NCI-H2107 treated with DMSO at 0.1 percent for 48 hours (cell line): ENCODE data around the gene COL1A1.

ENCODE experiments used
- DNase-seq: peaks from one replicate; lab custom pipeline; 2025; ENCODE audit not compliant: unreplicated experiment; lab: John Stamatoyannopoulos, UW

Gene COL1A1

DNA sequence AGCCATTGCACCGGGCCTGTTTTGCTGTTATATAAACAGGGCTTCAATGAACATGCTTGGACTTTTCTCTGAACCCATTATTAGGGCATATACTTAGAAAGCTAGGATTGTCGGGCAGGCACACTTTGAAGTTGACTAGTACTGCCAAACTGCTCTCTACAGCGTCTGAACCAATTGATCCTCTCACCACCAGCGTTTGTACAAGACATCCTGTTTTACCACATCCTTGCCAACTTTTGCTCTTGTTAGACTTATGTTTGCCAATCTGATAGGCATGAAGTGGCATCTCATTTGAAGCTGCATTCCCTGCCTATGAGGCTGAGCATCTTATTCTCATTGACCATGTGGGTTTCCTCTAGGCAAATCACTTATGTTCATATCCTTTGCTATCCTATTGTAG lies 43.5 kb downstream of the COL1A1 start:
- no peak for DNase-seq

DNA sequence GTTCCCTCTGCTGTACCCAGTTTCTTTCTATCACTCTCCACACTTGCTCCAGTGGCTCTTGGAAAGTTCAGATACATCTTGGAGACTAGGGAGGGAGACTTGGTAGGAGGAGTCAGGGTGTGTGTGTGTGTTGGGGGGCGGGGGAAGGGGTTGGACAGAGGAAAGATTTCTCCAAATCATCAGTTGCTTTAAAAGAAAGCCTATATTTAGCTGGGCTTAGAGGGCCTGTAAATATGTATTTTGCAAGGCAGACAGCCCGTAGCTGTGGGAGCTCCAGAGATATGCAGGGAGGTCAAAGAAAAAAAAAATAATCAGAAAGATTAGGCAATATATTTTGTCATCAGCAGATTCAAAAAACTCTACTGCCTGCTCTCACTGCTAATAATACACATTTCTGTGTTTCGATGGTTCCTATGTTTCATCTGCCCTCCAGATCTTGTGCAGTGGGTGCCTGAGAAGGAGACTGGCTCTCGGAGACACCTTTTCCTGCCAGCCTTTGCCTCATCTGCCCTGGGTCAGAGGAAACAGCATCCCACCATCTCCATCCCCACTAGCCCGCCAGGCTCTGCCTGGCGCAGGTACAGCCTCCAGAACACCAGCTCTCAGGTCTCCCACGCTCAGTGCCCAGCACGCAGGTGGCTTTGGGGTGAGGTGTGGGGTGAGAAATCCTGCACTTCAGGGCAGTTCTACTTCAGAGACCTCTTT lies 46.2 kb downstream of the COL1A1 start:
- DNase-seq: no peak

DNA sequence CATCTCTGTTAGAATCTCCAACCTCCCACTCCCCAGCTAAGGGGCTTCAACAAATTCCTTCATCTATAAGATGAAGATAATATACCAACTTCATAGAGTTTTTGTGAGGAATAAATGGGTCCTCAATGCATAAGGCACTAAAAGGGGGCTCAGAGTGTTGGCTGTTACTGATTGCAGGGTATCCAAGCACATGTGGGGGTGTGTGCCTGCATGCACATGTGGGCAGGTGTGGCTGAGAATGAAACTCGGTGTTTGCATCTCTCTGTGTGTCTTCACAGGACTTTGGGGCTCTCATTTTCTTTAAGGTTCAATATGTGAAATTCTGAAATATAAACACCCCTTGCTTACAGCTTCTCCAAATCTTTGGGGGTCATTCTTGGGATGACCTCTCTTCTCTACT lies 46.8 kb downstream of the COL1A1 start:
- DNase-seq: no peak

DNA sequence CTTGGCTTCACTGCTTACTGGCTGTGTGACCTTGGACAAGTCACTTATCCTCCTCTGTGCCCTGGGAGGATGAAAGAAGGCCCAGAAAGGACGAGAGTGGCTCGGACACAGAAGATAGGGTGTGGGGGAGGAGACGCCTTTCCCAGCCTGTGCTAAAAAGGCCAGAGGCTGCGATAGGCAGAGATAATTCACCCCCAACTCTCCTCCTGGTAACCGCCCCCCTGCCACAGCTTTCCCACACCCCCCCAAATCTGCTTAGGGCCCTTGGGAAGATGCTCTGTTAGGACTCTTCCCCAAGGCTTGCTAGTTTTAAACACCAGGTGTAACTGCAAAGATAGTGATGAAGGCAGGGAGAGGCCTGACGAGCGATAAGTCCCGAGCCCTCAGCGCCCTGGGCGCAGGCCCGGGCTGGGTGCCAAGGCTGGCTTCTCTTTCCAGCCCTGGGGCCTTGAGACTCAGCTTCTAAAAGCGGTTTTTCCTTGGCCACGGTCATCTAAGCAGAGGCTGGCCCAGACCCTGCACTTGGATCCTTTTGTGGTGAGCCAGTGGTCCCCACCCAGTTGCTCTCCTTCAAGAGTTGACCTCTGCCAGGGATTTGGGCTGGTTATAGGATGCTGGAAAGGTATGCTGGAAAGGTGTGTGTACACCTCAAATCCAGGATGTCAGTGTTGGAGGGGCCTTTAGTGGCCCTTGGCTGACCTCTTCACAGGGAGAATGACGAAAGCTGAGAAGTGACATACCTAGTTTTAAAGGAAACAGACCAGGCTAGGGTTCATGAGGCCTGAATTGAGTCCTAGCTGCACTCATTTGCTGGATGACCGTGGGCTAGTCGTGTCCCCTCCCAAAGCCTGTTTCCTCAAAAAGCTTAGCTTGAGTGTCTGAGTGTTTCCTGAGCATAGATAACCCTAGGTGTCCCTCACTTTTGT lies 47.5 kb downstream of the COL1A1 start:
- no peak for DNase-seq

DNA sequence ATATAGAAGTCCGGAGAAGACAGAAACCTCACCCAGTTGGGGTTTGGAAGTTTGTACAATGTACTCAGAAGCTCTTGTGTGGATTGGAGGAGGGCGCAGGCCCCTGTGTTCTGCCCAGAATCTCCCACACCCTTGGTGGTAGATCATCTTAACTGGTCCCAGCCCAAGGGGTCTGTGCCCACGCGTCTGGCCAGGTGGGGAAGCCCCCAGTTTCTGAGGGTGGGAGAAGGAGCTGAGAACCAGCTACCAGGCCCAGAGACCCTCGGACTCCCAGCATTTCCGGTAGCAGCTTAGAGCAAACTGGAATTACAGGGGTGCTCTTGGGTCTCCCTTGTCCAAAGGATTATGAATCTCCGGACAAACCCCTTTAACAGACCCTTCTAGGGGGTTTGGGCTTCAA lies 48.7 kb downstream of the COL1A1 start:
- DNase-seq: no peak

DNA sequence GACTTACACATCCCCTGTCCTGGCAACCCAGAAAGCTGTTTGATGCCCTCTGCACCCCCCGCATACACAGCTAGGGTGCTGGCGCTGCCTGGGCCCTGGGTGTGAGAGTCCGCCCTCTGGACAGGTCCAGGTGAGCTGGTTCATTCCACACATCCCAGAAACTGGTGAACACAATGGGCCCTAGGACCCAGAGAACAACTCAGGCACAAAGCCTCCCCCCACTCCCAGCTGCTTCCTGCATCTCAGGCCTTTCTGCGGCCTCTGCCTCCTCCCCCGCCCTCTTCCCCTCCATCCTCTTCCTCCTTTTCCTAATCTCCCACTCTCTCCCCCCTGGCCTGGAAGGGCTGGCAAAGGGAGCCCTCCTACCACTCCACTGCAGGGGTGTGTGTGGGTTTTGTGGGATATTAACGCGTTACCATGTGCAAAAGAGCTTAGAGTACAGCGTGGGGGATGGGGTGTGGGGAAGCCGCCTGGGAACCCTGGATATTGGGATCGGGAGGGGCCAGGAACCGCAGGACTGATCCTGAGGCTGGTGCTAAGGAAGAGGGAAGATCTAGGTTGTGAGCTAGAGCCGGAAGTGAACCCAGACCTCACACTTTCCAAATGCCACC lies 49.4 kb downstream of the COL1A1 start:
- peak; percentile 71 for DNase-seq

DNA sequence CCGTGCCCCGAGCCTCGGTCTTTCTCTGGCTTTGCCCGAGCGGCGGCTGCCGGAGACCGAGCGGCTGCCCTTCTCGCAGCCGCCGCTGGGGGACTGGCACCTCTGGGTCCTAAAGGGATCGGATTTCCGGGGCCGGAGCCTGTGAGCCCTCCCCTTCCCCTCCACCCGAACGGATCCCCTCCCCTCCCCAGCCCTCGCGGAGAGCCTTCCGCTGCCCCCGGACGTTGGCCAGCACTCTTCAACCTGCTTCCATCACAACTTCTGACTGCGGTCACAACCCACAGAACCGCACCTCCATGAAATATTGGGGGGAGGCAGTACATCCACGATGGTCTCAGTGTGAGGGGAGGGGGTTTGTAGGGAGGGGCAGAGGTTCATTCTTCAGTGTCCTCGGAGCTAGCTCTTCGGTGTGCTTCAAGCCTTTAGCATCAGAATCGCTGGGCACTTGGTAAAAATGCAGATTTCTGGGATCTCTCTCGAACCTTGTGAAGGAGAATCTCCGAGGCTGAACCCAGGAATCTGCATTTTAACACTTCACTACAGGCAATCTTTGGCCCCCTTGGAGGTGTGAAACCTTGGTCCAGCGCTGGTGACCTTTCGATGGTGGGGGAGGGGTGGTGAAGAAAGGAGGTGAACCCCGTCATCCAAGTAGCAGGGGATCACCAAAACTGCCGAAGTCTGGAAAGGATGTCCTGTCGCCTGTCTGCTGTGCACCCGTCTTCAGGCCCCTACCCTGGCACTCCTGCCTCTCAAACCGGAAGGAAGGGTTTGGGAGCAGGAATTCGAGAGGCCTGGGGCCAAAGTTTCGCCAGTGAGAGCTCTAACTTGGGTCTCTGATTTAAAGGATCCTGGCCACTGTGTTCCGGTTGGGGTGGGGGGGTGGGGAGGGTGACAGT lies 50.1 kb downstream of the COL1A1 start:
- peak; percentile 25 for DNase-seq

DNA sequence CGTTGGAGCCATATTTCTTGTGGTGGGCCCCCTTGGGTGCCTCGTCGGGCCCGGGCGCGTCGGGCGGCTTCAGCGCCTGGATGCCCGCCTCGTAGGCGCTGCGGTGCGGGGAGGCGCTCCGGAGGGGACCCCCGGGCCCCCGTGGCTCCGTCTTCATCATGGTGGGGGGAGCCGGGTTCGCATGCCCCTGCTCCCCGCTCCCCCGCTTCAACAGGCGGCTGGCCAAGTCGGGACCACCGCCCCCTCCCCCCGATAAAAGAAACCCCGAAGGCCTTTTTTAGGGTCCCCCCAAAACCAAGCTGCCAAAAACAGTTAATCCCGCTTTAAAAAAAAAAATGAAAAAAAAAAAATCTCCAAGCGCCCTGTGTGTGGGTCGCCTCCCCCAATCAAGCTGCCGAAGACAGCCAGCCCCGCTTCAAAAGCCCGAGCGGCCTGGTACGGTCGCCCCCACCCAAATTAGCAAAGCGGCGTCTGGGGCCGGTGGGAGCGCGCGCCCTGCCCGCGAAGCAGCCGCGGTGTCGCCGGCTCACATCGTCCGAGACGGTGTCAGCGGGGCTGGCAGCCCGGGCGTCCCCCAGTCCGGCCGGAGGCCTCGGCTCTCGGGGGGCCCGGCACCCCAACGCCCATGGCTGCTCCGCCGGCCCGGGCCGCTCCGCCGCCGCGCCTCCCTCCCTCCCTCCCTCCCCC lies 50.9 kb downstream of the COL1A1 start, which contains the start of gene PPP1R9B:
Gene PPP1R9B, minus strand, starts transcription at position 324 of the 687 bp plus-strand sequence. Its CDS starts 164 bp downstream, at position 160.
- DNase-seq: no peak

DNA sequence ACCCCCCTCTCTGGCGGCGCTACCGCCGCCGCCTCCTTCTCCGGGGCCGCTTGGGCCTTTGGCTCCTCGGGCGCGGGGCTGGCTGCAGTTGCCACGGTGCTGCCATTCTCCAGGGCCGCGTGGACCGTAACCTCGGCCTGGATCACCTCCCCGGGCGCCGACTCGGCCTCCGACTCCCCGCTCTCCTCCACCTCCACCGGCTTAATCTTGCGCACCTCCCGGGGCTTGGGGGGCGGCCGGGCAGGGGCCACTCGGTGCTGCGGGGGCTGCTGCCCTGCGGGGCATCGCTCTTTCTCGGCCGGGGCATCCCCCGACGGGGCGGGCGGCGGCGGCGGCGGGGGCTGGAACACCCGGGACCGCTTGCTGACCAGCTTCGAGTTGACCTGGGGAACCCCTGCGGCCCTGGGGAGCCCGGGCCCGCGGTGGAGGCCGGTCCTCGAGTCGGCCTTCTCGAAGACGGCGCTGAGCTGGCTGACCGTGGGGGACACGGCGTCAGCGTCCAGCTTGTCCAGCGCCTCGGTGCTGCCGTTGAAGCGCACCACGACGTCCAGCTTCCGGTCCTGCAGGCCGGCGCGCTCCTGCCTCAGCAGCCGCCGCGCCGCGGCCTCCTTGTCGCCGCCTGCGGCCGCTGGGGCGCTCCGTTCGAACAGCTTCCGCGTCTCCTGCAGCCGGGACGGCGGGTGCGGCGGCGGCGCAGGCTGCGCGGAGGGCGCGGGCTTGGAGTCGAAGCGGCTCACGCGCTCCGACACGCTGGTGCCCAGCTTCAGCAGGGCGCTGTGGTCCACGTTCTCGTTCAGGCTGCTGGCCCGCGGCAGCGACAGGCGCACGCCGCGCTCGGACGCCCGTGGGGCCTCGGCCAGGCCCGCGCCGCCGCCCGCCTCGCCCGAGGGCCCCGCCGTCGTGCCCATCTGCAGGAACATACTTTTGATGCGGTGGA lies 51.7 kb downstream of the COL1A1 start:
- DNase-seq: no peak

DNA sequence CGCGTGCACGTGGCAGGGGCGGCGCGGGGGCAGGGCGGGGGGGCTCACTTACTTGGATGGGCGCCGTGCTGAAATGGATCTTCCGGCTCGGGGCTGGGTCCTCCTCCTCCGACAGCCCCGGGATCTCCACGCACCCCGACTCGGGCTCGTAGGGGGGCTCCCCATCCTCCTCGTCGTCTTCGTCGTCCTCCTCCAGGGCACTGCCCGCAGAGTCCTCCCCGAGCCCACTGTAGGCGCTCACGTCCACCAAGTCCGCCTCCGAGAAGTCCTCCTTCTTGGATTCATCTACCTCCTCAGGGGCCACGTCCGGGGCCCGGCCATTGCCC lies 52.4 kb downstream of the COL1A1 start:
- DNase-seq: no peak

DNA sequence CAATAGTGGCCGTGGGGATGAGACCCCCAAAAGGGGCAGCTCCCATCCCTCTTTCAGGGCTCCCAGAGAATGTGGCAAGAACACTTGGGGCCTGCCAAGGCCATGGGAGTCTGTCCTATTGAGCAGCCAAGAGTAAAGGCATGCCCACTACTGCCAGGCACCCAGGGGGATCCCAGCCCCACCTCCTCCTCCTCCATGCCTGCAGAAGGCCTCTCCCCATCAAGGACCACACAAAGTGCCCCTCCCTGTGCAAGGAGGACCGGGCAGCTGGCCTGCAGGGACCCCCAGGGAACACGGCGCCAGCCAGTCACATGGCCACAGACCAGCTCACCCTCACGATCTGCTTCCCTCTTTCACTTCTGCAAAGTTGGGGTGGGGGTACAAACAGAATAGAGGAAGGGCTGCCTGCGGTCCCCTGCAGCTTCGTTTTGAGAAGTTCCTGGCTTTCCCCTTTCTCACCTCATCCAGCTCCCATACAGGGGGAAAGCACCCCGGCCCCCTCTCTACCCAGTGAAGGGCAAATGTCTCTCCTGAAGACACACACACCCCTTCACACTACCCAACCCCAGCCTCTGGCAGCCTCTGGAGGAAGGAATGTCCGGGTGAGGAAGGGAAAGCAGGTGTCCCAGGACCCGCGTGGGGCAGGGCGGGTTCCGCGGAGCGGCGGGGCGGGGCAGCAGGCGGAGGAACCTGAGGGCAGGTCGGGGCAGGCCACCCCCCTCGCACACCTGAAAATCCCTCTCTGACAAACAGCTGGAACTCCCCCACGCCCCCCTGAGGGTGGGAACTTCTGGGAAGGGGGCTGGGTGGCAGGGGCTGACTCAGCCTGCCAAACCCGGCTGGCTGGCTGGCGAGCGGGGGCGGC lies 53.0 kb downstream of the COL1A1 start:
- DNase-seq: no peak

DNA sequence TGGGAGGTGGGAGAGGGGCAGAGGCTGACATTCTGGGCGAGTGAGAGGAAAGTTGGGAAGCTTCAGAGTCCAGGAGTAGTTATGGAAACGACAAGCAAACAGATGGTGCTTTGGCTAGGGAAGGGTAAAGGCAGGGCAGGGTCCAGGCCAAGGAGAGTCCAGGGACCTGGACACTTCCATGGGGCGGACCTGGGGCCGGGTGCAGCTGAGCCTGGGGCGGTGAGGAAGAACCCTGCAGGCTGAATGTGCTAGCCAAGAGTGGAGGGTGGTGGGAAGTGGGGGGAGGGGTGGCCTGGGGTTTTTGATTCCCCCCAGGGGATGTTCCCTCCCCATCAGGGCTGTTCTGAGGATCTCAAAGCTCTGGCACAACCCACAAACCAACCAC lies 53.6 kb downstream of the COL1A1 start:
- DNase-seq: no peak

DNA sequence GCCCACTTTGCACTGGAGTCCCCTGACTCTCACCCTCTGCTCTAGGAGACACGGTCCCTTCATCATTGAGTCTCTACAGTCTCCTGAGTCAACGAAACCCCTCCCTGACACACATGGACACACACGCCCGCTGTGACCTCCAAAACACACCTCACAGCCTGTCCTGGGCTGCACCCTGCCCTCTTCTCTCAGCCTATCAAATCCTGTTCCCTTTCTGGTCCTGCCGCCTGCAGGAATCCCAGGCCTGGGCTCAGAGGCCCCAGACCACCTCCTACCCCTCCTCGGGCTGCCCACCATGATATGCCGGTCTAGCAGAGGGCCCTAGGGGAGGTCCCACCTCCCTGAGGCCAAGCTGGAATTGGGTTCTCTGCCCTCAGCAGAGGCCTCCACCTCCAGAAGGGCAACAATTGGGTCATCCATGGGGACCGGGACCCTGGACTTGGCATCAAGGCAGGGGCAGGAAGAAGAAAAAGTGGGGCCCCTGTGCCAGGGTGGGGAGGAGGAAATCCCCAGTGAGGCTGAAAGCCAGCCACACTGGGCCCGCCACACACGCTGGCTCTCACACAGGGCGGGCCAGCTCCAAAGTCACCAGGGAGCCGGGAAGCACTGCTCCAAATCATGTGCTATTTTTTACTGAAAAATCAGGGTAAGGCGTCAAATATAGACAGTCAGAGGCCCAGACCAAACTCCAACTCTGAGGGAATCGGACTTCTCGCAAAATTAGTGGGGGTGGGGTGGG lies 54.3 kb downstream of the COL1A1 start:
- no peak for DNase-seq

DNA sequence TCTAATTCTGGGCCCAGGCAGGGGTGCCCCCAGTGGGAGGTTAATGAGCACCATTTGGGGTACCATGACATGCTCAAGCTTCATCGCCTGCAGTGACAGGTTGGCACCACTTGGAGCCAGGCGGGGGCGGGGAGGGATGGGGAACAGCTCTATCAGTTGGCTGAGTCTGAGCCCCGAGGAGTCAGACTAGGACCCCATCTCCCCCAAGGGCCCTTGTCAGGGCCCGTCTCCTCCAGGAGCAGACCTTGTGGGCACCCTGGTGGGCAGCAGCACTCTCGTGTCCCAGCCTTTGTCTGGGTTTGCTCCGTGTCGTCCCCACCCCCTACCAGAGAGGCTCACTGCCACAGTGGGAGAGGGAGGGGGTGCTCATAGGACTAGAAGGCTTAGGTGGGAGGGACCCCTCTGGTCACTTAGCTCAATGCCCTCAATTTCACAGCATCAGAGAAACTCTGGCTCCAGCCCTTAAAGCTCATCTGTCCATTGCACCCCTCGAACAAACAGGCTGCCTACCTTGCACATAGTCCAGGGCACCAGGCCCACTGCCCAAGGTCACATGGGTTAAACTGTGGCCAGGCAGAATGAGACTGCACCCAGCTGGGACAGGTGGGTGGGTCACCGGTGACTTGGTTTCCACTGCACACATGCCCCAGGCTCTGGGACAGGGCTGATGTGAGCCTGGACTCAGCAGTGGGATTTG lies 55.1 kb downstream of the COL1A1 start:
- no peak for DNase-seq

DNA sequence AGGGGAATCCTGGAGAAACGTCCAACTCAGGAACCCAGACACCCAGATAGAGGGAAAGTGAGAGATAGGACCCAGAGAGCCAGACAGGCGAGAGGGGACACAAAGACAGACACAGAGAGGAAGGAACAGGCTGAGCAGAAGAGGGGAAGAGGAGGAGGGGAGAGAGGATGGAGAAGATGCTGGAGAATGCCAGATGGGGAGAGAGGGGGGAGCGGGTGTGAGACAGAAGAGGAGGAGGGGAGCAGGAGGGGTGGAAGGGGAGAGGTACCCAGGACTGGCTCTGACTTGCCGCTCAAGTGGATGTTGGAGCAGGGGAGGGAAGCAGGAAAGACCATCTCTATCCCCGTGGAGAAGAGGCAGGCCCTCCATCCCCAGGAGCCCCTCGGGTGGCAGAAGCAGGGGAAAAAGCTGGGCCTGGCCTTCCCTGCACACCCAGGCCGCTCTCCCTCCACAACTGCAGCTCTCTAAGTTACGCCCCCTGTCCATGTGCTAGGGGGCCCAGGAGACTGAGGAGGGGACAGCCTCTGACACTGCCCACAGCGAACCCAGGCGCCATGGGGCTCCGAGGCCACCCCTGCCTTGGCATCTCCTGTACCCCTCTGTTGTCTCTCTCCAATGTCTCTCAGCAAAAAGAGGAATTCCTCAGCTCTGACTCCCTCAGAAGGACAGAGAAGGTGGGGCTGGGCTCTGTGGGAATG lies 55.8 kb downstream of the COL1A1 start:
- DNase-seq: no peak

DNA sequence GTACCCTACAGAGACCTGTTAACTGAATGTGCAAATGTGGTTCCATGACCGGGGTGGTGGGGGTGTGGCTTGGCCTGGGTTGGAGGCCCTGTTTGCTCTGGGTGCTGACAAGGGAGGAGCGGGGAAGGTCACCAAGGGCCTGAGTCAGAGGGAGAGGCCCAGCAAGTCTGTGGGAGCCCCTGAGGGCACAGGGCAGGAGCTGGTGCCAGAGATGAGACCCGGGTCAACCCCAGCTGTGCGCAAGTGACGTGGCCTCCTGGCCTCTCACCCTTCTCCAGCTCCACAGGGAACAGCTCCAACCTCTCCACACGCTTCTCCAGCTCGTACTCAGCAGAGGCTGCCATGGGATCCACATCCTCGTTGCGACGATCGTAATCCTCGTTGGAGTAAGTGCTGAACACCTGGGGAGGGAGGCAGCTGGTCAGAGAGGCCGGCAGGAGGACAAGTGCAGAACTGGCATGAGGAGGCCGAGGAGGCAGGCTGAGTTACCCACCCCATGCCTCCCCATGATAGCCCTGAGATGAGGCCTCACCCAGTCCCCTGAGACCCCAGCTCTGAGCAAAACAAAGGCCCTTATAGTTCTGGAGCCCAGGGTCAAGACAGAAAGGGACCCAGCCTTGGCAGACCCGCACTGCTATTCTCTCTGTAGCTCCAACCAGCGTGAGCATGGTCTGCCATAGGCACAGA lies 56.4 kb downstream of the COL1A1 start:
- no peak for DNase-seq
